GM19455 (cell line): ENCODE results near the gene CACUL1.

Source experiments
- ATAC-seq: cut with Tn5 transposase; IDR thresholded peaks from one replicate; pipeline ENCODE4 v1.9.1; 2021; ENCODE audit not compliant: unreplicated experiment

Gene CACUL1

GRCh38 chr10:118735294-118735693 lies 19.5 kb downstream of the CACUL1 start:
- no peak for ATAC-seq

- ATAC-seq: no peak
Observed at GRCh38 chr10:118734475-118734874, 20.3 kb downstream of the CACUL1 start.

GRCh38 chr10:118732245-118733165 lies 22.3 kb downstream of the CACUL1 start:
- peak; percentile 64 for ATAC-seq

GRCh38 chr10:118730756-118731456 lies 23.9 kb downstream of the CACUL1 start:
- no peak for ATAC-seq

- ATAC-seq: peak; percentile 81
Observed at GRCh38 chr10:118729641-118730258, 25.0 kb downstream of the CACUL1 start.

- no peak for ATAC-seq
Observed at GRCh38 chr10:118729200-118729599, 25.6 kb downstream of the CACUL1 start.

GRCh38 chr10:118725886-118726500 lies 28.8 kb downstream of the CACUL1 start:
- ATAC-seq: no peak

- no peak for ATAC-seq
Observed at GRCh38 chr10:118723466-118723865, 31.3 kb downstream of the CACUL1 start.

- ATAC-seq: no peak
Observed at GRCh38 chr10:118721539-118721876, 33.3 kb downstream of the CACUL1 start.

- no peak for ATAC-seq
Observed at GRCh38 chr10:118720685-118721538, 33.9 kb downstream of the CACUL1 start.

GRCh38 chr10:118714366-118714765 lies 40.4 kb downstream of the CACUL1 start:
- ATAC-seq: no peak

GRCh38 chr10:118712930-118713634 lies 41.7 kb downstream of the CACUL1 start:
- ATAC-seq: no peak

GRCh38 chr10:118712080-118712479 lies 42.7 kb downstream of the CACUL1 start:
- ATAC-seq: no peak

- no peak for ATAC-seq
Observed at GRCh38 chr10:118710487-118710886, 44.3 kb downstream of the CACUL1 start.

- no peak for ATAC-seq
Observed at GRCh38 chr10:118708571-118708970, 46.2 kb downstream of the CACUL1 start.

- no peak for ATAC-seq
Observed at GRCh38 chr10:118704711-118705110, 50.1 kb downstream of the CACUL1 start.

GRCh38 chr10:118701529-118702323 lies 53.0 kb downstream of the CACUL1 start:
- ATAC-seq: no peak

- peak; percentile 86 for ATAC-seq
Observed at GRCh38 chr10:118698421-118698820, 56.3 kb downstream of the CACUL1 start.

- no peak for ATAC-seq
Observed at GRCh38 chr10:118694848-118695247, 59.9 kb downstream of the CACUL1 start.
